Femur (tissue), 1 donor: ENCODE results near the gene CPXM2.

Source experiments
- DNase-seq: peaks from one replicate; pipeline ENCODE4 v3.0.0-alpha.2; 2017

CPXM2 gene

DNA sequence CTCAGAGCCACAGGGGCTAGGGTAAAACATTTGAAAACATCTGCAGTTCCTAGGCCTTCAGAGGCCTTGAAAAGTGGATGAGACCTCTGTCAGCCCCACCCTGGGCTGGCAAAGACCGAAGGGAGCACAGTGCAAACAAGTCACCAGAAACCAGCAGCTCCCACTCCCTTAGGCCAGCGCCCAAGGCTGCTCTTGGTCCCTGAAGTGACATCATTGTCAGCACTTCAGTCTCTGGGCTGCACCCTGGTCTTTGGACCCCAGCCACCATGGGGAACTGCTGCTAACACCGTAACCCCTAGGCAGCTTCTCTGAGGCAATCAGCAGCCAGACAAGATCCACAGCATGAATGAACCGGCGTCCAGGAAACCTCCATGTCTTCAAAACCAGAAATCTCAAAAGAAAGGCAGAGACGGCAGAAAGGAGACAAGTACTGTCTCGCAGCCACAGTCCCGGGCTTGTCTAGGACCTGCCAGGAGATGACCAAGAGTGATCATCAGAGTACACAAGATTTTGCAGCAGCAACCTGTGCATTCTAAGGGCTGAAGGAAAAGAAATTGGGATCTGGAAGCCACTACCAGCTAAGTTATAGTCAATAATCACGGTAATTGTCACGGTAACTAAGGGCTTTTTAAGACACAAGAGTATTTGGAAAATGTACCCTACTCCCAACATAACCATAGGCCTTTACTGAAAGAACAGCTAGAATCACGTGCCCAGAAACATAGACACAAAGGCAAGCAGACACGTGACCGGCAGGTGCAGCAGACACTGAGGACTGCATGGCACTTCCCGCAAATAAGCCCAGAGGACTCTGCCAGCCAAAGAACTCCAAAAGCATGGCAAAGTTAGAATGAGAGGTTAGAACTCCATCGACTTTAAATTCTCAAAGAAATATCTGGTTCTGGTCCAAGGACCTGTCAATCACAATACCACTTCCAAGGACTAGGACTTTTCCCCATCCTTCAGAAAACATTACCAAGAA is 23.3 kb downstream of the CPXM2 start:
- no peak for DNase-seq

- no peak for DNase-seq
Measured at GRCh38 chr10:123865880-123866279, 25.7 kb downstream of the CPXM2 start.

- no peak for DNase-seq
Measured at GRCh38 chr10:123865350-123865749, 26.3 kb downstream of the CPXM2 start.

- no peak for DNase-seq
Measured at GRCh38 chr10:123864923-123865322, 26.7 kb downstream of the CPXM2 start.

GRCh38 chr10:123863721-123864482 is 27.7 kb downstream of the CPXM2 start:
- DNase-seq: no peak

DNA sequence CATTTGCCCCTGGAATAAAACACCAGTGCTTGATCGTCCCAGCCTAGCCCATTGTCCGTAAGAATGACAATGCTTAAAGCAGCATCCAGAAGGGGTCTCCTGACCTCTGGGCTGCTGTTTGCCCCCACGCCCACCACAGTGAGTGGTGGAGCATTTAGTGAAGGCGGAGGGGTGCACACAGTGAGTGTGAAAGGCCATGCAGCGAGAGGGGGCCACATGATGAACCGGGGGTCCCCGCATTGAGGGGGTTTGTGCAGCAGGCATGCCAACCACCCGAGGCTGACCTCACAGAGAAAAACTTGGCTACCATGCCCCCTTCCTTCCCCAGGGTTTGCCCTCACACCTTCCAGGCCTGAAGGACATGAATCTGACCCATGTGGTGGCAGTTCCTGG is 28.4 kb downstream of the CPXM2 start:
- DNase-seq: no peak

GRCh38 chr10:123862421-123863182 is 29.0 kb downstream of the CPXM2 start:
- no peak for DNase-seq

DNA sequence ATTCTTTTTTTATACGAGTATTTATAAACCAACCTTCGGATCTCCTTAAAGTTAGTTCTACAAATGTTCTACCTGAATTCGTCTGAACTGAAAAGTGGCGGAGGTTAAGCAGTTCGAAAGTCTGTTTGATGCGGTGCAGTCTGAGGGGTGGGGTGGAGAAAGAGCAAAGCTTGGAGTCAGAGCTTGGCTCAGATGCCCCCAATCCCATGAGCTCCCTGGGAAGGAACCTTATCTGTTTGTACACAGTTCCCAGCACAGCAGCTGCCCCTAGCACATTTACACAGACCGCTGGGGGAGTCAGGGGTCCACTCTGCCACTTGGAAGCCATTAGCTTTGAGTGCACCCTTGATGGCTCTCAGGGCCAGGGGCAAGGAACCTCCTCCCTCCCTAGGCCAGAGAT is 30.8 kb downstream of the CPXM2 start:
- no peak for DNase-seq

DNA sequence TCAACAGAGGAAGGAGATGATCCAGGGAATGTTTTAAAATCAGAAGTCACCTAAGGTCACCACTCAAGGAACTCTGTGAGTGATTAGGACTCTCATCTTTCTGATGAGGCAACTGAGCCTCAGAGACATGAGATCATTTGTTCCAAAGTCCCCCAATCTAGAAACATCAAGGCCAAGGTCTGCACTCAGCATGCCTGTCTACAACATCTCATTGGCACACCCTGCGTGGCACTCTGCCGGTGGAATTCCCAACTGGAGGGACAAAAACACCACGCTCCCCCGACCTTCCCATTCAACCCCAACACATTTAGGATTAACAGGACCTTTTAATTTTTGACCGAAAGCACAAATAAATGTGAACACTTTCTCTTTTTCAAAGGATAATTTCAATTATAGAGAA is 31.4 kb downstream of the CPXM2 start:
- DNase-seq: no peak

DNA sequence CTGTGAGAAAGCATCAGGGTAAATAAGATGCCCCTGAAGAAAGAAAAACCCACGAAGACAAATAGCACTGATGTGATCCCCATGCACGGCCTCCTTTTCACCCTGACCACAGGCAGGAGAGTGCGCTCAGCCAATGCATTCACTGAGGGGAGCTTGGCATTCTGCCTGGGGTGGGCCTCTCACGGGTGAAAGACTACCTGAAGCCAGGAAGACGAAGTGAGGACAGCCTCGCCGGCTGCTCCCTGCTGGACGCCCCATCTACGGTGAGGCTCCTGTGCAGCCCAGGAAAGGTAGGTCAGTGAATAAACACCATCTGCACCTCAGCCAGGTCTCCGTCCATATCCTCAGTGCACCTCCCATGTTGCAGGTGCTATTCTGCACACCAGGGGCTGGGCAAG is 32.0 kb downstream of the CPXM2 start:
- DNase-seq: no peak

- DNase-seq: no peak
Measured at GRCh38 chr10:123858907-123859652, 32.5 kb downstream of the CPXM2 start.

- DNase-seq: peak; percentile 25
Measured at GRCh38 chr10:123858077-123858681, 33.4 kb downstream of the CPXM2 start.

DNA sequence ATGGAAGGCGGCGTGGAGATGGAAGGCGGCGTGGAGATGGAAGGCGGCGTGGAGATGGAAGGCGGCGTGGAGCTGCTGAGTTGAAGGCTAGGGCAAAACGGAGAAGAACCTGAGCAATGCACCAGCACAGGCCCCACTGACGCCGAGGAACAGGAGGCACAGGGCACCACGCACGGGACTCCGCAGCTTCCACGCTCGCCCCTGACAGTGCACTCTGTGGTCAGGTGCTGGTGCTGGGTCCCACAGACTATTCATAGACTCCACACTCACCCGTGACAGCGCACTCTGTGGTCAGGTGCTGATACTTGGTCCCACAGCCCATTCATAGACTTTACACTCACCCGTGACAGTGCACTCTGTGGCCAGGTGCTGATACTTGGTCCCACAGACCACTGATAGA is 34.0 kb downstream of the CPXM2 start:
- DNase-seq: no peak

- no peak for DNase-seq
Measured at GRCh38 chr10:123855008-123855684, 36.5 kb downstream of the CPXM2 start.

DNA sequence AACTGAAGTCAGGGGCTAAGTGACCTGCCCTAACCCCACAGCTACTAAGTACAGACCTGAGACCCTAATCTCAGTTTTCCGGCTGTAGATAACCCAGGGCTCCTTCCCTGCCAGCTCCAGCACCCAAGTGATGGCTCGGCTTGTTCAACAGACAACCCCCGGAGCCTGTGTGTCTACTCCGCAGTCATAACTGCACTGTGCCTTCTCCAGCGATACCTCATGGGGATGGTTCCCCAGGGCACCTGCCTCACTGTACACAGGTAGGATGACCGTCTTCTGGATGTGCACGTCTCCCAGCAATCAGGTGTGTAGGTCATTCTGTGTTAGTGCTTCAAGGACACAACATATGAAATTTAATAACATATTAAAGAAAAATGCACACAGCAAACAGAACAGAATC is 37.1 kb downstream of the CPXM2 start:
- DNase-seq: no peak

DNA sequence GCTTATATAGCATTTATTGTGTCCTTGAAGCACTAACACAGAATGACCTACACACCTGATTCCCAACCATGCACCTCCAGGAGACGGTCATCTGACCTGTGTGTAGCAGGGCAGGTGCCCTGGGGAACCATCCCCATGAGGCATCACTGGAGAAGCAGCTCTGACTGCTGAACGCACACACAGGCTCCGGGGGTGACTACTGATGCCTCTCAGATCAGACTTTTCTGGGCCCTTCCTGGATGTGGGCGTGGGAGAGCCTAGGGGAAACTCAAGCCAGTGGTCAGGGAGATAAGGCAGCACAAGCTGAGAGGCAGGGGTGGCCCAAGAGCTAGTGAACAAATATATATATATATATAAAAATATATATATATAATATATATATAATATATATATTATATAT is 37.6 kb downstream of the CPXM2 start:
- no peak for DNase-seq

GRCh38 chr10:123852411-123852951 is 39.1 kb downstream of the CPXM2 start:
- DNase-seq: no peak

GRCh38 chr10:123848564-123849457 is 42.8 kb downstream of the CPXM2 start:
- DNase-seq: no peak

DNA sequence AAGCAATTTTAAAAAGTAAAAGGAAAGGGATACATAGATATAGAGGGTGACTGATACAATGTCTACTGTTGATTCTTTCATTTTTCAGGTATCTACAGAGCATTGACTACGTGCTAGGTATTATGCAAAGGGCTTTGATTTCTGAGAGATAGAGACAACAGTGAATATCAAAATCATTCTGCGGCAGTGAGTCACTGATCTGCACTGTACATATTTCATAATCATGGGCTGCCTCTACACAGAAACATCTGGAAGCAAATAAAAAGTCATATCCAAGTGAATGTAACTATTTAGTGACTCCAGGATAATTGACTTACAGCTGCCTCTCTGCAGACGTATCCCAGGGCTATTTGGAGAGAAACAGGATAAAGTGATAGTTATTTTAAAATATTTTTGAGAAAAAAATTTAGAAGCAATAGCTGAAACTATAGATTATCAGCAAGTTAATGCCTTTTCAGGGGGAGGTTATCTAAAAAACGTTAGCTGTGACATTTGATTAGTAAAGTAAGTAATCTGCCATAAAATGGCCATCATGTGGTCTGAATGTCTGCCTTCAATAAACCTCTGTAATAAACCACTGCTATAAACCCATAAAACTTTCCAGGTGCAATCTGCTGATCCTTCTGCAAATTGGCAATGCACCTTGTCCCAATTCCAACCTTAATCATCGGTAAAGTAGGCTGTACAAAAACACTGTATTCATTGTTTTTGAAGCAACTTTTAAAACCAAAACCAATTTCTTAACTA is 43.7 kb downstream of the CPXM2 start:
- no peak for DNase-seq
